ENCODE measurements around the gene RSAD1.

Gene RSAD1

DNA sequence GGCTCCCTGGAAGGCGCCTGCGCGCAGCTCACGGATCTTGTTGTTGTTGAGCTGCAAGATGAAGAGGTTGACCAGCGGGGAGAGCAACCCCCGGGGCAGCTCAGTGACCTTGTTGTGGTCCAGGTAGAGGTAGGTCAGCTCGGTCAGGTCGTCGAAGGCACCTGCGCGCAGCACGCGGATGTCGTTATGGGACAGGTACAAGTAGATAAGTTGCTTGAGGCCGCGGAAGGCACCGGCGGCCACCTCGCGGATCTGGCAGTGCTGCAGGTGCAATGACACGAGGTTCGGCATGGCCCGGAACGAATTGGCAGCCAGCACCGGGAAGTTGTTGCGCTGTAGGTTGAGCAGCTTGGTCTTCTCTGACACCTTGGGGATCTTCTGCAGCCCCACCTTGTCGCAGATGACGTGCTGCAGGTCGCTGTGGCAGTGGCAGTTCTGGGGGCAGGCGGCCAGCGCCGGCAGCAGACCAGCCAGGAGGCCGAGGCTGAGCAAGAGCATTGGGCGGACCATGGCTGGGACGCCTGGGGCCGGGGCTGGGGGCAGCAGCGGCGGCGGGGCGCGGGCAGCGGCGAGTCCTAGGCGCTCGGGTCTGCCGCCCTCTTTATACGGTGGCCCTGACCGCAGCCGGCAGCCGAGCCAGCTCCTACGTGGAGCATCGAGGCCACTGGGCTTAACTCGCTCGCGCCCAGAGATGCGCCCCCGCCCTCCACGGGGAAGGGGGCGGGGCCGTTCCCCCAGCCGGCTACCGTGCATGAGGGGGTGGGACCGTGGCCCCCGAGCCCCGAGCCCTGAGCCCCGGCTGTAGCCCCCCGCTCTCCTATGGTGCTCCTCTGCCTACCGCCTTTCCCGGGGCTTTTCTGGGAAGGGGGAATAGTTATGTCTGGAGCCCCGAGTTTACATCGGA, 10.1 kb upstream of the RSAD1 start, which contains the start of gene CHAD:
Gene CHAD (minus strand): TSS at position 577 of the 904 bp plus-strand sequence. CDS start 67 bp downstream, at position 510.
- Histone ChIP-seq H3K9me2 (replicated peaks; ENCODE audit: insufficient read depth, low read length) (no peaks in the 10 kb centered on the region), H2AFZ (ENCODE audit: low read depth, low read length, severe bottlenecking) (no peak within 1 kb of the TSS), H3K27ac (ENCODE audit: low read depth, low read length) (no peak within 1 kb of the TSS), H3K4me2 (ENCODE audit: low read depth, low read length, poor library complexity, severe bottlenecking) (no peak within 1 kb of the TSS), H3K9me3 (ENCODE audit: insufficient read depth, low read length) (no peaks in the 10 kb centered on the region), H3K9ac (ENCODE audit: low read length) (no peak within 1 kb of the TSS), H4K20me1 (ENCODE audit: low read depth, low read length) (no peaks in the 10 kb centered on the region), H3K79me2 (ENCODE audit: insufficient read depth, low read length) (no peaks in the 10 kb centered on the region), H3K4me3 (ENCODE audit: insufficient read depth, low read length, poor library complexity, severe bottlenecking) (no peak within 1 kb of the TSS), H3F3A (ENCODE audit: insufficient read depth) (no peaks in the 10 kb centered on the region), H3K27me3 (ENCODE audit: low read length) (no peaks in the 10 kb centered on the region), H3K36me3 (ENCODE audit: low read length) (no peaks in the 10 kb centered on the region)
- TF ChIP-seq EZH2phosphoT487 (conservative IDR thresholded peaks at IDR 0.05; ENCODE audit: low read length): no peak
- TF ChIP-seq, protein P1, sequence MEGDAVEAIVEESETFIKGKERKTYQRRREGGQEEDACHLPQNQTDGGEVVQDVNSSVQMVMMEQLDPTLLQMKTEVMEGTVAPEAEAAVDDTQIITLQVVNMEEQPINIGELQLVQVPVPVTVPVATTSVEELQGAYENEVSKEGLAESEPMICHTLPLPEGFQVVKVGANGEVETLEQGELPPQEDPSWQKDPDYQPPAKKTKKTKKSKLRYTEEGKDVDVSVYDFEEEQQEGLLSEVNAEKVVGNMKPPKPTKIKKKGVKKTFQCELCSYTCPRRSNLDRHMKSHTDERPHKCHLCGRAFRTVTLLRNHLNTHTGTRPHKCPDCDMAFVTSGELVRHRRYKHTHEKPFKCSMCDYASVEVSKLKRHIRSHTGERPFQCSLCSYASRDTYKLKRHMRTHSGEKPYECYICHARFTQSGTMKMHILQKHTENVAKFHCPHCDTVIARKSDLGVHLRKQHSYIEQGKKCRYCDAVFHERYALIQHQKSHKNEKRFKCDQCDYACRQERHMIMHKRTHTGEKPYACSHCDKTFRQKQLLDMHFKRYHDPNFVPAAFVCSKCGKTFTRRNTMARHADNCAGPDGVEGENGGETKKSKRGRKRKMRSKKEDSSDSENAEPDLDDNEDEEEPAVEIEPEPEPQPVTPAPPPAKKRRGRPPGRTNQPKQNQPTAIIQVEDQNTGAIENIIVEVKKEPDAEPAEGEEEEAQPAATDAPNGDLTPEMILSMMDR (IDR thresholded peaks at IDR 0.05; ENCODE audit: insufficient read depth, low read length, poor library complexity, severe bottlenecking): no peak

DNA sequence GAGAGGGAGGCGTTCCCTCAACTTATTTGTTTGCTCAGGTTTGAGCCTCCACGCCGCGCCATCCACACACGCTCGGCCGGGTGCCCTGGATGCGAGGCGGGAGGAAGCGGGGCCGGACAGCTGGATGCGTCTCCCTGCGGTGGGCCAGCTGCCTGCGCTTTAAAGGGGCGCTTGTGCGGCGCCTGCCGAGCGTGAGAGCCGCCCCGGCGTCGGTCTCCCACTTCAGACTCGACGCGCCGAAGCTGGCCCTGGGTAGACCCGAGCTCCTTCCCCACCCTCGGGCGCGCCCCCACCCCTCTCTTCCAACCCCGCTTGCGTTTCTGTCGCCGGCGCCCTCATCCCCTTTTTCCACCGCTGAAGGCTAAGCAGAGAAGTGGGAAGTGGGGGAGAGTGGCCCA, 9.5 kb upstream of the RSAD1 start:
- Histone ChIP-seq H3K79me2 (ENCODE audit: insufficient read depth, low read length) (no peaks in the 10 kb centered on the region), H3K4me3 (ENCODE audit: insufficient read depth, low read length, poor library complexity, severe bottlenecking) (no peak overlapping the region), H3K9me3 (ENCODE audit: insufficient read depth, low read length) (no peaks in the 10 kb centered on the region), H3K27ac (ENCODE audit: low read depth, low read length) (no peak overlapping the region), H3K4me2 (ENCODE audit: low read depth, low read length, poor library complexity, severe bottlenecking) (no peak overlapping the region), H3K9me2 (replicated peaks; ENCODE audit: insufficient read depth, low read length) (no peaks in the 10 kb centered on the region), H2AFZ (ENCODE audit: low read depth, low read length, severe bottlenecking) (no peak overlapping the region), H3K36me3 (ENCODE audit: low read length) (no peaks in the 10 kb centered on the region), H3K9ac (ENCODE audit: low read length) (no peak overlapping the region), H3K27me3 (ENCODE audit: low read length) (no peaks in the 10 kb centered on the region), H4K20me1 (ENCODE audit: low read depth, low read length) (no peaks in the 10 kb centered on the region), H3F3A (ENCODE audit: insufficient read depth) (no peaks in the 10 kb centered on the region)
- no peak for TF ChIP-seq EZH2phosphoT487 (conservative IDR thresholded peaks at IDR 0.05; ENCODE audit: low read length)
- TF ChIP-seq, protein P1 (IDR thresholded peaks at IDR 0.05; ENCODE audit: insufficient read depth, low read length, poor library complexity, severe bottlenecking): no peak

DNA sequence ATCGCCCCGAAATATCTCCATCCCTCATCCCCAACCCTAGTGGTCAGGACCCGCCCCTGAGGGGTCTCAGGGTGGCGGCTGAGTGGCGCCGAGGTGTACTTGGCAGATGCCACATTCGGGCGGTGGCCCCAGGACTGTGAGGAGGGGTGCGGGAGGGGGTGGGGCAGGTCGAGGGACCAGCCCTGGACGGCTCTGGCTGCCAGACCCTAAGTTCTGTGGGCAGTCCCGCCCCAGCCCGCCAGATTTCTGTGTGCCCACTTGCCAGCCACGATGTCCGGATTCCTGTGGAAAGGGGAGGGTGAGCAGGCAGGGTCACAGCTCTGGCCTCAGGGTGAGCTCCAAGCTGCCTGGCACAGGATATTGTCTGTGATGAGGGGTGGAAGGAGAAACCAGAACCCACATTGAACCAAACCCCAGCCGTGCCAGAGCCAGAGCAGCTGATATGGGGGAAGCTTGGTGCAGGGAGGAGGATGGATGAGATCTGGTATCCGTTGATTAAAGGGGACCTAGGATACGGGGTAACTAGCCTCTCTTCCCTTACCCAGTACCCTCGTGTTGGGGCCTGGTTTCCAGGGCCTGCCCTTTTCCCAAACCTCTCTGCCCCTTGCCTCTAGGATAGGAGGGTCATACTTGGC, 8.9 kb upstream of the RSAD1 start:
- no peaks in the 10 kb centered on the region for H3K9me3 ChIP-seq (ENCODE audit: insufficient read depth, low read length)
- H2AFZ ChIP-seq (ENCODE audit: low read depth, low read length, severe bottlenecking): no peak overlapping the region
- H3K4me2 ChIP-seq (ENCODE audit: low read depth, low read length, poor library complexity, severe bottlenecking): no peak overlapping the region
- TF ChIP-seq EZH2phosphoT487 (conservative IDR thresholded peaks at IDR 0.05; ENCODE audit: low read length): no peak
- TF ChIP-seq, protein P1 (IDR thresholded peaks at IDR 0.05; ENCODE audit: insufficient read depth, low read length, poor library complexity, severe bottlenecking): no peak
- no peak overlapping the region for H3K27ac ChIP-seq (ENCODE audit: low read depth, low read length)
- no peaks in the 10 kb centered on the region for H3F3A ChIP-seq (ENCODE audit: insufficient read depth)
- no peak overlapping the region for H3K4me3 ChIP-seq (ENCODE audit: insufficient read depth, low read length, poor library complexity, severe bottlenecking)
- no peak overlapping the region for H3K9ac ChIP-seq (ENCODE audit: low read length)
- H3K9me2 ChIP-seq (replicated peaks; ENCODE audit: insufficient read depth, low read length): no peaks in the 10 kb centered on the region
- no peaks in the 10 kb centered on the region for H4K20me1 ChIP-seq (ENCODE audit: low read depth, low read length)
- no peaks in the 10 kb centered on the region for H3K36me3 ChIP-seq (ENCODE audit: low read length)
- H3K27me3 ChIP-seq (ENCODE audit: low read length): no peaks in the 10 kb centered on the region
- H3K79me2 ChIP-seq (ENCODE audit: insufficient read depth, low read length): no peaks in the 10 kb centered on the region
